ENCODE data around the gene MYO15B.

- no peak for TF ChIP-seq CTCF (IDR thresholded peaks at IDR 0.05; ENCODE audit: extremely low read depth in 1 of 2, insufficient read depth in 1 of 2, low read depth in 1 of 2, low read length in 2 of 2)
- TF ChIP-seq EZH2 (IDR thresholded peaks at IDR 0.05; ENCODE audit: borderline replicate concordance, low read depth, low read length, severe bottlenecking), result no peak
- no peak for TF ChIP-seq POLR2A (IDR thresholded peaks at IDR 0.05; ENCODE audit: low read depth, low read length)
- TF ChIP-seq MYC (IDR thresholded peaks at IDR 0.05; ENCODE audit: low read depth, low read length), result no peak
- TF ChIP-seq MAX (IDR thresholded peaks at IDR 0.05; ENCODE audit: insufficient read depth, insufficient read length), result no peak
- no peak for TF ChIP-seq POLR2AphosphoS5 (IDR thresholded peaks at IDR 0.05; ENCODE audit: insufficient read depth, low read depth, low read length)
- no peak for TF ChIP-seq JUN (IDR thresholded peaks at IDR 0.05; ENCODE audit: borderline replicate concordance, insufficient read depth, insufficient read length, low read depth)
- no peak for TF ChIP-seq GATA2 (IDR thresholded peaks at IDR 0.05; ENCODE audit: insufficient read depth, insufficient read length, low read depth, low read length)
- TF ChIP-seq FOS (IDR thresholded peaks at IDR 0.05; ENCODE audit: borderline replicate concordance, insufficient read depth, low read length), result no peak
Measured at GRCh38 chr17:75631353-75631752, 43.8 kb downstream of the MYO15B start.
